Heart left ventricle (tissue), 16 donors: ENCODE results near the gene MYH10. TPM values are rescaled to one million over a fixed set of nuclear protein-coding genes. Genes with fewer than 3 reads are reported as not detected.

ENCODE experiments used
- ATAC-seq, 4 donors: fragments of 200-7000 bp; cut with Tn5 transposase; one replicate each; pipeline ENCODE4 v1.9.1; 2020 to 2022; ENCODE audit warnings: moderate library complexity in 4 of 4, mild to moderate bottlenecking in 3 of 4, moderate number of reproducible peaks in 1 of 4
- DNase-seq, 5 donors: peaks; one replicate each; pipeline ENCODE4 v3.0.0-alpha.2; 2020
- H3K27ac ChIP-seq, 12 donors: fragments of 200-600 bp; sonication (generic) in 4 of 12; one replicate each; pipeline versions ENCODE4 v1.5.0 to v1.8.0; 2016 to 2022; ENCODE audit warnings: mild to moderate bottlenecking in 2 of 12
- H3K27me3 ChIP-seq, 9 donors: fragments of 200-600 bp; sonication (generic) in 2 of 9; one replicate each; pipeline versions ENCODE4 v1.5.1 to v1.8.0; 2016 to 2022; ENCODE audit warnings: mild to moderate bottlenecking in 3 of 9
- H3K36me3 ChIP-seq, 9 donors: fragments of 200-600 bp; sonication (generic) in 2 of 9; one replicate each; pipeline versions ENCODE4 v1.5.0 to v1.8.0; 2018 to 2022; ENCODE audit warnings: mild to moderate bottlenecking in 2 of 9
- H3K4me1 ChIP-seq, 12 donors: fragments of 200-600 bp; sonication (generic) in 4 of 12; one replicate each; pipeline versions ENCODE4 v1.5.0 to v1.8.0; 2016 to 2022; ENCODE audit warnings: mild to moderate bottlenecking in 3 of 12
- H3K4me3 ChIP-seq, 12 donors: fragments of 200-600 bp; sonication (generic) in 4 of 12; one replicate each; pipeline versions ENCODE4 v1.5.0 to v1.8.0; 2017 to 2022; ENCODE audit warnings: mild to moderate bottlenecking in 9 of 12, moderate library complexity in 4 of 12
- H3K9me3 ChIP-seq, 12 donors: fragments of 200-600 bp; sonication (generic) in 4 of 12; one replicate each; pipeline versions ENCODE4 v1.5.0 to v1.8.0; 2016 to 2022; ENCODE audit warnings: mild to moderate bottlenecking in 1 of 12
- POLR2A ChIP-seq, 2 donors: fragments of 450-650 bp; IDR thresholded peaks; one replicate each; pipeline ENCODE4 v1.6.1; 2017; ENCODE audit warnings: antibody characterized with exemption in 2 of 2, mild to moderate bottlenecking in 2 of 2, moderate library complexity in 2 of 2
- WGBS, 4 donors: extraction: QIAGEN DNeasy Blood & Tissue Kit in 2 of 4; methylation state at CpG; one replicate each; pipeline versions ENCODE4 v1.1.5 to v1.1.7; 2013 to 2018; 5-methylcytosine and 5-hydroxymethylcytosine counted together
- intact Hi-C, 10 donors: fragments of 100-400 bp; cut with DNase I; formaldehyde crosslinking; loops; one replicate each; pipeline versions ENCODE4 v1.11.1 to v1.14.2; 2022
- polyA plus RNA-seq, 2 donors: library from polyadenylated mRNA; stranded (reverse); fragments of 200-250 nt; gene quantifications; one replicate each; pipeline ENCODE4 v1.2.3, GENCODE V29; 2013
- total RNA-seq, 9 donors: library from RNA; depleted of rRNA in 2 of 9; stranded (reverse); fragments of >200 nt in 2 of 9; fragmentation: NEBNext Ultra II Directional in 3 of 9; extraction: Animal tissue kit (Norgen Biotek cat#: 25700) in 3 of 9; gene quantifications; one replicate each; pipeline versions ENCODE4 v1.1.0 to v1.2.4, GENCODE V29; 2016 to 2023
- TF ChIP-seq, protein P1 (sequence below), 12 donors: fragments of 200-600 bp; sonication (generic) in 4 of 12; IDR thresholded peaks; one replicate each; pipeline versions ENCODE4 v1.5.0 to v1.8.0; 2018 to 2022; ENCODE audit warnings: antibody characterized with exemption in 12 of 12, mild to moderate bottlenecking in 5 of 12
- donor health status: ischemic (EF 13 %, LVEDD 7.1; RV severe dilation, severe dysfunction).
- donor health status: healthy with polysubstance abuse.
- donor health status: DM: no; HTN: yes; CAD: no.
- donor health status: DM: no; HTN: no; CAD: no.
- donor health status: ischemic (EF 25% LVEDD 6.9; RV normal size, moderate dysfunction).
- donor health status: ischemic (EF 25% LVEDD 5.7; RV mildly dilated, moderate dysfunction).
- donor health status: healthy.
- donor health status: DM: yes; HTN: yes; CAD: no.
- donor health status: ischemic (EF 35%, LVEDD 5.7; RV mildly dilated, moderate dysfunction).
- donor health status: nonischemic (EF 11% LVEDD 7.7; RV severe dilation, severe dysfunction).
- donor health status: DM: yes; HTN: yes; CAD: no.
- donor health status: PGD.
- donor health status: ischemic (EF 29% LVEDD 5.4; RV normal size, mild dysfunction).
- donor health status: nonischemic (EF 23%, LVEDD 6.1; RV moderate dilation, normal function).

MYH10 gene
- total and polyA plus RNA-seq, 11 donors: 10.6 to 62.1 (median 35.2) TPM

DNA sequence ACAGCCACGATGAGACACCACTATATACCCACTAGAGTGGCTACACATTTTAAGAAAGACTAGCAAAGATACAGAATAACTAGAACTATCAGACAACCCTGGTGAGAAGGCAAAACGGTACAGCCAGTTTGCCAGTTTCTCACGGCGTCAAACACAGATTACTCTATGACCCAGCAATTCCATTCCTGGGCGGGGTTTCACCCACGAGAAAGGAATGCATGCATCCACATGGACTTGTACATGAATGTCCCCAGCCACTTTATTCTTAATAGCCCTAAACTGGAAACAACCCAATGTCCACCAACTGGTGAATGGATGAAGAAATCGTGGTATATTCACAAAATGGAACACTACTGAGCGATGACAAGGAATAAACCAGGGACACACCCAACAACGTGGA lies 74.5 kb downstream of the MYH10 start:
- Histone ChIP-seq H3K4me3 (no peak overlapping the region), H3K9me3 (no peaks in the 10 kb centered on the region), H3K4me1 (peaks cover 0 to 11% (median 0%) of the 10 kb centered on the region in 12 donors), H3K36me3 (peaks cover 0 to 55% (median 10%) of the 10 kb centered on the region in 9 donors), H3K27ac (no peak overlapping the region), H3K27me3 (no peaks in the 10 kb centered on the region)
- TF ChIP-seq, protein P1, sequence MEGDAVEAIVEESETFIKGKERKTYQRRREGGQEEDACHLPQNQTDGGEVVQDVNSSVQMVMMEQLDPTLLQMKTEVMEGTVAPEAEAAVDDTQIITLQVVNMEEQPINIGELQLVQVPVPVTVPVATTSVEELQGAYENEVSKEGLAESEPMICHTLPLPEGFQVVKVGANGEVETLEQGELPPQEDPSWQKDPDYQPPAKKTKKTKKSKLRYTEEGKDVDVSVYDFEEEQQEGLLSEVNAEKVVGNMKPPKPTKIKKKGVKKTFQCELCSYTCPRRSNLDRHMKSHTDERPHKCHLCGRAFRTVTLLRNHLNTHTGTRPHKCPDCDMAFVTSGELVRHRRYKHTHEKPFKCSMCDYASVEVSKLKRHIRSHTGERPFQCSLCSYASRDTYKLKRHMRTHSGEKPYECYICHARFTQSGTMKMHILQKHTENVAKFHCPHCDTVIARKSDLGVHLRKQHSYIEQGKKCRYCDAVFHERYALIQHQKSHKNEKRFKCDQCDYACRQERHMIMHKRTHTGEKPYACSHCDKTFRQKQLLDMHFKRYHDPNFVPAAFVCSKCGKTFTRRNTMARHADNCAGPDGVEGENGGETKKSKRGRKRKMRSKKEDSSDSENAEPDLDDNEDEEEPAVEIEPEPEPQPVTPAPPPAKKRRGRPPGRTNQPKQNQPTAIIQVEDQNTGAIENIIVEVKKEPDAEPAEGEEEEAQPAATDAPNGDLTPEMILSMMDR (IDR thresholded peaks at IDR 0.05): no peak
- no peak for TF ChIP-seq POLR2A (IDR thresholded peaks at IDR 0.05)
- WGBS, 4 donors: 79 to 92% (median 89%) methylated on average over 9 of the region's 9 CpGs
- intact Hi-C loops: no loop called here
- no peak for ATAC-seq
- DNase-seq: no peak

DNA sequence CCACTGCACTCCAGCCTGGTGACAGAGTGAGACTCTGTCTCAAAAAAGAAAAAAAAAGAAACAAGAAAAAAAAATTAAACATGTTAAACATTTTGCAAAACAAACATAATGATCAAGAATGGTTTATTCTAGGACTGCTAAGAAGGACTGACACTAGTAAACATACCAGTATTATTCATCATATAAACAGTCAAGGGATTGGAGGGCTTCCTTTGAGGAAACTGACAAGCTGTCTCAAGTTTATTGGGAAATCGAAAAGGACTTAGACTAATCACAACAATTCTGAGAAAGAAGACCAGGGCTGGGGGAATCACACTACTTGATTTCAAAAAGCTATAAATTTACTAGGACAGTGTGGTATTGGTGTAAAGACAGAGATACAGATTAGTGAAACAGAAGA lies 75.5 kb downstream of the MYH10 start:
- ATAC-seq (no peak), DNase-seq (no peak)
- Histone ChIP-seq H3K4me3 (no peak overlapping the region), H3K27ac (no peak overlapping the region), H3K36me3 (peaks cover 0 to 46% (median 10%) of the 10 kb centered on the region in 9 donors), H3K4me1 (peaks cover 0 to 11% (median 0%) of the 10 kb centered on the region in 12 donors), H3K9me3 (no peaks in the 10 kb centered on the region), H3K27me3 (no peaks in the 10 kb centered on the region)
- WGBS, 4 donors: 75 to 93% (median 90%) methylated on average over 1 of the region's 1 CpG
- intact Hi-C loops: no loop called here
- no peak for TF ChIP-seq POLR2A (IDR thresholded peaks at IDR 0.05)
- TF ChIP-seq, protein P1 (IDR thresholded peaks at IDR 0.05): no peak

DNA sequence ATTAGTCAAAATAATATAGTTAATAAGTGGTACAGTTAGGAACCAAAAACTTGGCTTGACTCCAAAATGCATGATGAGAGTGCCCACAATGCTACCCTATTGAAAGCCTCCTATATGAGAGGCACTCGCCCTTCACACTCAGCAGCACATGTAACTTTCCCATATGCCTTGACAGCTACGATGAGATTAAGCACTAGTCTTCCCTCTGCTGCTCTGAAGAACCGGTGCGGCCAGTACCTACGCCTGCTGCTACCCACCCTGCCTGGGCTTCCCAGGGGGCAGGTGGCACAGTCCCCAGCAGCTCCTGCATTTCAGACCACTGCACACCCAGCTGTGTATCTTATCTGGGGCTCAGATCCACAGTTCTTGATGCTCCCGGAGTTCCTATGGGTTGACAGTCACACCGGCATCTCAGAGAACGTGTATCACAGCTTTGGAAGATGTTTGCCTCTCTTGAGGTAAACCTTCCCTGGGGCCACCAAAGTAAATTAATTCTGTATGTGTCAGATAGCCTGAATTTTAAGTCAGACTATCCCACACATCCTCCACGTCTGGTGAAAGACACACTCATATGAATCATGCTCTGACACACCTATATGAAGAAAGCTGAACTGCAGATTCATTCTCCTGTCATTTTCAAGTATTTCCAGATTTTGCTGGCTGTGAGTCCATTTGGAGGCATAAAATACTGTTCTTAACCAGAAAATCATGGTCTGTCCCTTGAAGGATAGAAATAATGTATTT lies 77.8 kb downstream of the MYH10 start:
- WGBS, 4 donors: 87 to 93% (median 89%) methylated on average over 6 to 9 of the region's 9 CpGs
- no peak for ATAC-seq

More for the DNA sequence above, 77.8 kb downstream of the MYH10 start:
- intact Hi-C loops: no loop called here
- Histone ChIP-seq H3K27ac (no peak overlapping the region), H3K36me3 (peaks cover 0 to 54% (median 24%) of the 10 kb centered on the region in 9 donors), H3K9me3 (no peaks in the 10 kb centered on the region), H3K27me3 (no peaks in the 10 kb centered on the region), H3K4me3 (no peak overlapping the region), H3K4me1 (peaks cover 0 to 8% (median 0%) of the 10 kb centered on the region in 12 donors)
- TF ChIP-seq, protein P1 (IDR thresholded peaks at IDR 0.05): no peak
- no peak for TF ChIP-seq POLR2A (IDR thresholded peaks at IDR 0.05)
- no peak for DNase-seq
